Ovary (tissue), 10 donors: ENCODE measurements around the gene IQSEC2. TPM values are rescaled to one million over a fixed set of nuclear protein-coding genes. Genes with fewer than 3 reads are reported as not detected.

Source experiments
- DNase-seq, 5 donors: peaks; one replicate each; pipeline ENCODE4 v3.0.0-alpha.2; 2019 to 2020
- H3K27ac ChIP-seq, 2 donors: fragments of 200-600 bp; one replicate each; pipeline versions ENCODE4 v1.5.1 to v1.8.0; 2019 to 2022
- H3K27me3 ChIP-seq: fragments of 200-600 bp; one replicate; pipeline ENCODE4 v1.8.0; 2022
- H3K36me3 ChIP-seq: fragments of 200-600 bp; sonication (generic); one replicate; pipeline ENCODE4 v1.5.1; 2019
- H3K4me1 ChIP-seq: one replicate; pipeline ENCODE4 v1.8.1; 2013; ENCODE audit warnings: mild to moderate bottlenecking, moderate library complexity; ENCODE audit not compliant: insufficient read depth
- H3K4me3 ChIP-seq: fragments of 200-600 bp; sonication (generic); one replicate; pipeline ENCODE4 v1.5.1; 2017
- H3K9me3 ChIP-seq, 2 donors: fragments of 200-600 bp in 1 of 2; sonication (generic) in 1 of 2; one replicate each; pipeline versions ENCODE4 v1.5.1 to v1.8.1; 2013 to 2019; ENCODE audit warnings: mild to moderate bottlenecking in 1 of 2, moderate library complexity in 1 of 2
- CTCF ChIP-seq, 3 donors: fragments of 450-650 bp in 2 of 3; fragments of 200-600 bp in 1 of 3; IDR thresholded peaks; one replicate each; pipeline versions ENCODE4 v1.5.1 to v1.8.0; 2016 to 2022; ENCODE audit warnings: antibody characterized with exemption in 3 of 3, mild to moderate bottlenecking in 1 of 3
- EP300 ChIP-seq: sonication (generic); formaldehyde crosslinking; IDR thresholded peaks from one replicate; pipeline ENCODE4 v1.6.1; 2017; ENCODE audit warnings: antibody characterized with exemption
- POLR2A ChIP-seq: fragments of 450-650 bp; IDR thresholded peaks from one replicate; pipeline ENCODE4 v1.6.1; 2017; ENCODE audit warnings: antibody characterized with exemption, mild to moderate bottlenecking, moderate library complexity
- WGBS, 3 donors: extraction: QIAGEN DNeasy Blood & Tissue Kit in 1 of 3; methylation state at CpG; one replicate each; pipeline versions ENCODE4 v1.1.5 to v1.1.7; 2013 to 2017; 5-methylcytosine and 5-hydroxymethylcytosine counted together
- intact Hi-C, 4 donors: fragments of 100-400 bp; cut with DNase I; formaldehyde crosslinking; loops; one replicate each; pipeline versions ENCODE4 v1.11.0 to v1.15.1; 2022 to 2023
- long read RNA-seq, 3 donors: library from polyadenylated mRNA in 2 of 3; unstranded in 2 of 3; transcript quantifications; one replicate each; pipeline ENCODE4 v2.0.0 and lab custom pipeline, GENCODE V29; 2021 to 2026
- polyA plus RNA-seq, 2 donors: library from polyadenylated mRNA; stranded (reverse); fragments of 200-250 nt in 1 of 2; fragments of 350-450 nt in 1 of 2; fragmentation: Illumina TruSeq in 1 of 2; extraction: RNeasy Lipid Tissue Mini Kit (QIAGEN cat#74804) in 1 of 2; gene quantifications; one replicate each; pipeline ENCODE4 v1.2.3, GENCODE V29; 2013 to 2014
- total RNA-seq, 7 donors: library from RNA; depleted of rRNA in 2 of 7; stranded (reverse); fragments of >200 nt in 2 of 7; fragmentation: NEBNext Ultra II Directional in 3 of 7; extraction: Animal tissue kit (Norgen Biotek cat#: 25700) in 3 of 7; gene quantifications; one replicate each; pipeline versions ENCODE4 v1.1.0 to v1.2.4, GENCODE V29; 2016 to 2023
- donor health status: DM: no; HTN: no; CAD: no; lungs with moderate emphysema.
- donor health status: DM: no; HTN: no; CAD: no.
- donor health status: Bipolar disorder and iron deficiency.
- donor health status: DM: yes; HTN: yes; CAD: no.
- donor health status: DM: no; HTN: no; CAD: no.
- donor health status: DM: yes; HTN: yes; CAD: no.

Gene IQSEC2
- total RNA-seq (10 to 100 TPM in 6 of 7 donors, 1 to 10 TPM in 1; 9.7 to 20.1 (median 12.4) TPM), polyA plus RNA-seq (1 to 10 TPM; 8.2 to 8.7 TPM)
- long read RNA-seq, donor 1, partial matches to known transcripts: 2 of 6 reads
- long read RNA-seq, donor 1, other reads (novel, unspliced or antisense): 3 of 6 reads
- long read RNA-seq, donor 2, full-length matches to known transcripts: 5 of 5 reads
- long read RNA-seq, donor 2, partial matches to known transcripts: 0 of 5 reads
- long read RNA-seq, donor 2, other reads (novel, unspliced or antisense): 0 of 5 reads
- long read RNA-seq, donor 3, transcript IQSEC2-210 (3 exons, 936 nt): major isoform, 5 of 7 reads
- long read RNA-seq, donor 3, partial matches to known transcripts: 0 of 7 reads
- long read RNA-seq, donor 3, other reads (novel, unspliced or antisense): 2 of 7 reads

DNA sequence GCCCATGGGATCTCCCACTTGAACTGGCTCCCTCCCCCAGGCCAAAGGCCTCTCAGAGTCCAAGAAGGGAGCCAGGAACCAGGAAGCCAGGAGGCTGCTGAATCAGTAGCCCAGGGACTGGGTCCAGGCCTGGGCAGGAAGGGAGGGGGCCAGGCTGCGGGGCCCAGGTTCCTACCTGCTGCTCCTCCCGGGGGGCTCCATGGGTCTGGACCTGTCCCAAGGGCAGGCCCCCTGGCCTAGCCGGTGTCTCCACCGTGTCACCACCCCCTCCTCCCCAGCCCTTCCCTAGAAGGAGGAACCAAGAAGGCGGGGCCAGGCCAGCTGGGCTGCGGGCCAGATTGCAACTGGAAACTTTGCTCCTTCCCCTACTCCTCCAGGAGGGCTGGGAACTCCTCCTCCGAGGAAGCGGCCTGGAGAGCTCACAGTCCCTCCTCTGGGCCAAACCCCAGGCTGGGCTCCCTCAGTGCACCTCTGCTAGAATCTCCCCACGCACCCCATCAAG, at the start of gene IQSEC2:
Gene IQSEC2, minus strand, starts transcription at position 264 of the 502 bp plus-strand sequence.
- Histone ChIP-seq H3K4me3 (peak within 1 kb of the TSS; percentile 31), H3K36me3 (no peaks in the 10 kb centered on the region), H3K27ac (peak within 1 kb of the TSS; percentile 5 to 55), H3K27me3 (no peaks in the 10 kb centered on the region), H3K4me1 (peaks cover 10% of the 10 kb centered on the region), H3K9me3 (no peaks in the 10 kb centered on the region)
- DNase-seq: peak; percentile 91 to 94 (median 93)
- intact Hi-C loops: no loop called here
- no peak for TF ChIP-seq CTCF (IDR thresholded peaks at IDR 0.05)
- peak; percentile 13 for TF ChIP-seq POLR2A
- 3 to 10% (median 6%) methylated on average over 9 of the region's 9 CpGs for WGBS, 3 donors

GRCh38 chrX:53330331-53330730, 48.9 kb upstream of the IQSEC2 start:
- WGBS, 3 donors: 76 to 86% (median 78%) methylated on average over 10 of the region's 10 CpGs
- no peak for DNase-seq
- Histone ChIP-seq H3K9me3 (no peaks in the 10 kb centered on the region), H3K36me3 (no peaks in the 10 kb centered on the region), H3K27me3 (no peaks in the 10 kb centered on the region), H3K4me3 (no peak overlapping the region), H3K27ac (no peak overlapping the region), H3K4me1 (no peaks in the 10 kb centered on the region)
- no peak for TF ChIP-seq POLR2A
- TF ChIP-seq EP300: no peak
- no peak for TF ChIP-seq CTCF (IDR thresholded peaks at IDR 0.05)
- intact Hi-C loops: no loop called here

- no peak for DNase-seq
- H3K4me3 ChIP-seq: no peak overlapping the region
- H3K4me1 ChIP-seq: no peaks in the 10 kb centered on the region
- 79 to 89% (median 84%) methylated on average over 1 of the region's 1 CpG for WGBS, 3 donors
- H3K27ac ChIP-seq: no peak overlapping the region
- H3K36me3 ChIP-seq: no peaks in the 10 kb centered on the region
- no peaks in the 10 kb centered on the region for H3K27me3 ChIP-seq
- intact Hi-C loops: loop anchor here in 1 of 4 donors (5.0 kb wide), 1 partner anchor 117 kb away; no protein-coding TSS in a partner anchor
- no peak for TF ChIP-seq POLR2A
- TF ChIP-seq CTCF (IDR thresholded peaks at IDR 0.05): no peak
- no peak for TF ChIP-seq EP300
- H3K9me3 ChIP-seq: no peaks in the 10 kb centered on the region
Measured at GRCh38 chrX:53324803-53325202, 43.4 kb upstream of the IQSEC2 start.

- TF ChIP-seq POLR2A (no peak), EP300 (no peak)
- DNase-seq: no peak
Measured at GRCh38 chrX:53324085-53324484, 42.7 kb upstream of the IQSEC2 start.

DNA sequence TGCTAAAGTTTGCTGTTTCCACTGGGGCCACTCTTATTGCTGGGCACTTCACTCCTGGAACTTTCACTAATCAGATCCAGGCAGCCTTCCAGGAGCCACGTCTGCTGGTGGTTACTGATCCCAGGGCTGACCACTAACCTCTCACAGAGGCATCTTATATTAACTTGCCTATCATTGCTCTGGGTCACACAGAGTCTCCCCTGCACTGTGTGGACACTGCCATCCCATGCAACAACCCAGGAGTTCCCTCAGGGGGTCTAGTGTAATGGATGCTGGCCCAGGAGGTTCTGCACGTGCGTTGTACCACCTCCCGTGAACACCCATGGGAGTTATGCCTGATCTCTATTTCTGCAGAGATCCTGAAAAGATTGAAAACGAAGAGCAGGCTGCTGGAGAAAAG, 41.8 kb upstream of the IQSEC2 start:
- Histone ChIP-seq H3K9me3 (no peaks in the 10 kb centered on the region), H3K27ac (no peak overlapping the region), H3K4me3 (no peak overlapping the region), H3K27me3 (no peaks in the 10 kb centered on the region), H3K36me3 (no peaks in the 10 kb centered on the region), H3K4me1 (no peaks in the 10 kb centered on the region)
- 36 to 49% (median 43%) methylated on average over 5 of the region's 5 CpGs for WGBS, 3 donors
- intact Hi-C loops: loop anchor here in 1 of 4 donors (5.0 kb wide), 1 partner anchor 119 kb away; no protein-coding TSS in a partner anchor
- DNase-seq: no peak
- TF ChIP-seq EP300 (no peak), POLR2A (no peak), CTCF (IDR thresholded peaks at IDR 0.05) (no peak)

More at GRCh38 chrX:53324085-53324484, 42.7 kb upstream of the IQSEC2 start:
- Histone ChIP-seq H3K27ac (no peak overlapping the region), H3K9me3 (no peaks in the 10 kb centered on the region), H3K36me3 (no peaks in the 10 kb centered on the region), H3K27me3 (no peaks in the 10 kb centered on the region), H3K4me3 (no peak overlapping the region), H3K4me1 (no peaks in the 10 kb centered on the region)
- 87 to 94% (median 91%) methylated on average over 2 of the region's 2 CpGs for WGBS, 3 donors
- intact Hi-C loops: loop anchor here in 1 of 4 donors (5.0 kb wide), 1 partner anchor 118 kb away; no protein-coding TSS in a partner anchor
